CD4-positive, CD25-positive, alpha-beta regulatory T cell (primary cell): ENCODE data around the gene GCLM. TPM values are rescaled to one million over a fixed set of nuclear protein-coding genes. Genes with fewer than 3 reads are reported as not detected.
"Not testable (repeated sequence)": the region's sequence is repeated elsewhere in the genome, so short reads cannot be mapped to it uniquely, and the experiment has no call there.

Experiments
- ATAC-seq, 2 donors: fragments of 150-1000 bp; cut with Tn5 transposase; one replicate each; pipeline ENCODE4 v1.10.0; 2021; ENCODE audit warnings: low read depth in 2 of 2, moderate number of reproducible peaks in 2 of 2, moderate library complexity in 1 of 2
- DNase-seq, 3 donors: peaks; one replicate each; pipeline versions ENCODE4 v3.0.0 to v3.0.0-alpha.2; 2012 to 2022; ENCODE audit warnings: mixed read lengths in 1 of 3
- H3K27ac ChIP-seq: one replicate; pipeline ENCODE4 v1.7.0; 2013; ENCODE audit warnings: mild to moderate bottlenecking, low read length; ENCODE audit not compliant: insufficient read depth, poor library complexity, severe bottlenecking
- H3K27me3 ChIP-seq: one replicate; pipeline ENCODE4 v1.7.0; 2013; ENCODE audit warnings: low read length; ENCODE audit not compliant: control insufficient read depth, insufficient read depth
- H3K36me3 ChIP-seq: one replicate; pipeline ENCODE4 v1.7.0; 2013; ENCODE audit warnings: mild to moderate bottlenecking, low read length, moderate library complexity; ENCODE audit not compliant: control insufficient read depth, insufficient read depth
- H3K4me1 ChIP-seq: 2 replicates; pipeline ENCODE4 v1.7.0; 2013; ENCODE audit warnings: mild to moderate bottlenecking, low read length; ENCODE audit not compliant: insufficient read depth, control insufficient read depth, poor library complexity, severe bottlenecking
- H3K4me3 ChIP-seq: one replicate; pipeline ENCODE4 v1.7.0; 2013; ENCODE audit warnings: low read depth, mild to moderate bottlenecking, low read length, moderate library complexity
- H3K9me3 ChIP-seq, 2 experiments: 1 replicate in 1 of 2; 2 replicates in 1 of 2; pipeline ENCODE4 v1.7.0; 2013; ENCODE audit warnings: low read length in 2 of 2, mild to moderate bottlenecking in 1 of 2, moderate library complexity in 1 of 2; ENCODE audit not compliant: control insufficient read depth in 2 of 2
- H3K27ac Mint-ChIP-seq, 3 donors: one replicate each; pipeline ENCODE4 v1.8.0; 2020 to 2022; ENCODE audit warnings: mild to moderate bottlenecking in 3 of 3, mixed read lengths in 3 of 3, moderate library complexity in 2 of 3
- H3K27me3 Mint-ChIP-seq: one replicate; pipeline ENCODE4 v1.8.0; 2022; ENCODE audit warnings: mild to moderate bottlenecking, mixed read lengths
- H3K36me3 Mint-ChIP-seq: one replicate; pipeline ENCODE4 v1.8.0; 2020; ENCODE audit warnings: mixed read lengths
- H3K4me1 Mint-ChIP-seq, 4 donors: one replicate each; pipeline ENCODE4 v1.8.0; 2020 to 2022; ENCODE audit warnings: mixed read lengths in 4 of 4, mild to moderate bottlenecking in 1 of 4
- H3K4me3 Mint-ChIP-seq, 4 donors: one replicate each; pipeline ENCODE4 v1.8.0; 2020 to 2022; ENCODE audit warnings: mild to moderate bottlenecking in 4 of 4, mixed read lengths in 4 of 4, moderate library complexity in 3 of 4
- H3K9me3 Mint-ChIP-seq, 7 donors: one replicate each; pipeline ENCODE4 v1.8.0; 2020 to 2022; ENCODE audit warnings: mixed read lengths in 7 of 7, mild to moderate bottlenecking in 3 of 7, moderate library complexity in 2 of 7
- polyA plus RNA-seq, 4 donors: library from polyadenylated mRNA; unstranded; fragments of 300-500 nt; fragmentation: Illumina TruSeq; gene quantifications; one replicate each; pipeline ENCODE4 v1.2.3, GENCODE V29; 2021
- total RNA-seq: library from RNA; stranded (reverse); gene quantifications from one replicate; pipeline ENCODE4 v1.2.3, GENCODE V29; 2022

The GCLM gene
- total and polyA plus RNA-seq, 5 donors from 2014 or later, result 5.5 to 17.3 (median 8.6) TPM

- Mint-ChIP-seq H3K36me3 (peaks cover 46% of the 10 kb centered on the region), H3K4me1 (peaks cover 11 to 20% (median 12%) of the 10 kb centered on the region in 4 donors), H3K27me3 (no peaks in the 10 kb centered on the region), H3K9me3 (no peaks in the 10 kb centered on the region), H3K4me3 (no peak overlapping the region), H3K27ac (no peak overlapping the region)
- H3K4me3 ChIP-seq, result no peak overlapping the region
- DNase-seq, result no peak
- no peaks in the 10 kb centered on the region for H3K9me3 ChIP-seq
- no peak overlapping the region for H3K27ac ChIP-seq
- H3K4me1 ChIP-seq, result no peaks in the 10 kb centered on the region
- peaks cover 71% of the 10 kb centered on the region for H3K36me3 ChIP-seq
- H3K27me3 ChIP-seq, result no peaks in the 10 kb centered on the region
- no peak for ATAC-seq
Measured at GRCh38 chr1:93869653-93870052, 39.6 kb downstream of the GCLM start.

- H3K4me3 Mint-ChIP-seq, H3K4me1 ChIP-seq, H3K4me3 ChIP-seq, H3K9me3 Mint-ChIP-seq, ATAC-seq, H3K27me3 Mint-ChIP-seq, H3K9me3 ChIP-seq, H3K27me3 ChIP-seq, DNase-seq, H3K27ac ChIP-seq: not testable (repeated sequence)
- Mint-ChIP-seq H3K4me1 (peaks cover 3 to 27% (median 5%) of the 10 kb centered on the region in 4 donors), H3K27ac (peak overlapping the region in 2 of 3 donors; percentile 57 to 82), H3K36me3 (peaks cover 38% of the 10 kb centered on the region)
- H3K36me3 ChIP-seq, result peaks cover 59% of the 10 kb centered on the region
Measured at GRCh38 chr1:93868492-93868891, 40.7 kb downstream of the GCLM start.

- H3K4me3 Mint-ChIP-seq, result no peak overlapping the region
- Histone ChIP-seq H3K9me3 (no peaks in the 10 kb centered on the region), H3K4me1 (no peaks in the 10 kb centered on the region), H3K27me3 (no peaks in the 10 kb centered on the region), H3K27ac (no peak overlapping the region), H3K36me3 (peaks cover 27% of the 10 kb centered on the region), H3K4me3 (no peak overlapping the region)
- H3K27ac Mint-ChIP-seq, result peak overlapping the region in 2 of 3 donors; percentile 9 to 30
- H3K27me3 Mint-ChIP-seq, result peaks cover 7% of the 10 kb centered on the region
- no peaks in the 10 kb centered on the region for H3K9me3 Mint-ChIP-seq
- H3K36me3 Mint-ChIP-seq, result peaks cover 22% of the 10 kb centered on the region
- ATAC-seq (no peak), DNase-seq (no peak)
- H3K4me1 Mint-ChIP-seq, result peaks cover 3 to 28% (median 5%) of the 10 kb centered on the region in 4 donors
Measured at GRCh38 chr1:93865253-93865652, 44.0 kb downstream of the GCLM start.

- H3K27ac Mint-ChIP-seq, result peak overlapping the region in 2 of 3 donors; percentile 30 to 95
- H3K4me3 ChIP-seq, result no peak overlapping the region
- no peak overlapping the region for H3K27ac ChIP-seq
- peaks cover 3 to 25% (median 5%) of the 10 kb centered on the region in 4 donors for H3K4me1 Mint-ChIP-seq
- H3K36me3 ChIP-seq, result peaks cover 16% of the 10 kb centered on the region
- H3K27me3 Mint-ChIP-seq, result peaks cover 16% of the 10 kb centered on the region
- H3K4me1 ChIP-seq, result no peaks in the 10 kb centered on the region
- H3K27me3 ChIP-seq, result no peaks in the 10 kb centered on the region
- no peak for DNase-seq
- no peak overlapping the region for H3K4me3 Mint-ChIP-seq
- H3K9me3 Mint-ChIP-seq, result no peaks in the 10 kb centered on the region
- H3K9me3 ChIP-seq, result no peaks in the 10 kb centered on the region
- peaks cover 13% of the 10 kb centered on the region for H3K36me3 Mint-ChIP-seq
- ATAC-seq, result no peak
Measured at GRCh38 chr1:93864175-93864574, 45.1 kb downstream of the GCLM start.

- H3K4me3 ChIP-seq, H3K27ac ChIP-seq, H3K36me3 Mint-ChIP-seq, H3K27me3 ChIP-seq, H3K4me3 Mint-ChIP-seq, H3K9me3 Mint-ChIP-seq, H3K36me3 ChIP-seq, DNase-seq, H3K4me1 ChIP-seq, H3K9me3 ChIP-seq, ATAC-seq, H3K4me1 Mint-ChIP-seq: not testable (repeated sequence)
- Mint-ChIP-seq H3K27me3 (peaks cover 32% of the 10 kb centered on the region), H3K27ac (peak overlapping the region in 1 of 3 donors; percentile 14)
Measured at GRCh38 chr1:93857653-93858052, 51.6 kb downstream of the GCLM start.

- not testable (repeated sequence) for ATAC-seq, H3K27me3 ChIP-seq
Measured at GRCh38 chr1:93855983-93856382, 53.2 kb downstream of the GCLM start.

GRCh38 chr1:93853940-93854339 is 55.3 kb downstream of the GCLM start:
- H3K36me3 Mint-ChIP-seq, result no peaks in the 10 kb centered on the region
- DNase-seq, result no peak
- Histone ChIP-seq H3K4me1 (no peaks in the 10 kb centered on the region), H3K4me3 (no peak overlapping the region), H3K36me3 (no peaks in the 10 kb centered on the region), H3K27ac (no peak overlapping the region), H3K9me3 (no peaks in the 10 kb centered on the region), H3K27me3 (peaks cover 3% of the 10 kb centered on the region)
- peaks cover 0 to 5% (median 0%) of the 10 kb centered on the region in 7 donors for H3K9me3 Mint-ChIP-seq
- peaks cover 0 to 15% (median 0%) of the 10 kb centered on the region in 4 donors for H3K4me1 Mint-ChIP-seq
- H3K27ac Mint-ChIP-seq, result no peak overlapping the region
- H3K27me3 Mint-ChIP-seq, result peaks cover 24% of the 10 kb centered on the region
- H3K4me3 Mint-ChIP-seq, result no peak overlapping the region
- ATAC-seq, result no peak

More at GRCh38 chr1:93855983-93856382, 53.2 kb downstream of the GCLM start:
- H3K36me3 Mint-ChIP-seq, H3K9me3 Mint-ChIP-seq, H3K4me3 Mint-ChIP-seq, H3K36me3 ChIP-seq, H3K4me1 Mint-ChIP-seq, H3K4me1 ChIP-seq, H3K27ac Mint-ChIP-seq, H3K4me3 ChIP-seq, H3K27ac ChIP-seq, H3K9me3 ChIP-seq: not testable (repeated sequence)
- H3K27me3 Mint-ChIP-seq, result peaks cover 29% of the 10 kb centered on the region
- DNase-seq, result peak in 2 of 3 donors; percentile 12 to 18

GRCh38 chr1:93851878-93852277 is 57.4 kb downstream of the GCLM start:
- Mint-ChIP-seq H3K4me3 (no peak overlapping the region), H3K36me3 (no peaks in the 10 kb centered on the region), H3K27me3 (peaks cover 30% of the 10 kb centered on the region), H3K9me3 (peaks cover 0 to 11% (median 0%) of the 10 kb centered on the region in 7 donors), H3K27ac (no peak overlapping the region), H3K4me1 (peaks cover 0 to 28% (median 12%) of the 10 kb centered on the region in 4 donors)
- no peak for ATAC-seq
- Histone ChIP-seq H3K9me3 (no peaks in the 10 kb centered on the region), H3K36me3 (no peaks in the 10 kb centered on the region), H3K27me3 (peaks cover 3% of the 10 kb centered on the region), H3K4me3 (no peak overlapping the region), H3K27ac (no peak overlapping the region), H3K4me1 (peaks cover 8% of the 10 kb centered on the region)
- no peak for DNase-seq
